ENCODE measurements around the gene FGF8. TPM values are rescaled to one million over a fixed set of nuclear protein-coding genes. Genes with fewer than 3 reads are reported as not detected.
A peak's percentile ranks its signal among the peaks of the same experiment; 100 is the strongest.

FGF8 gene
- total and polyA plus RNA-seq, 9 of the 15 experiments (the other 6 are each of a cell fraction or from before 2014, with no cell fraction given): 0.13 to 0.82 (median 0.37) TPM; not detected in 5

GRCh38 chr10:101824736-101825135 lies 48.8 kb upstream of the FGF8 start (continued):
- TF ChIP-seq REST (IDR thresholded peaks at IDR 0.05; ENCODE audit: borderline replicate concordance): no peak
- no peak for TF ChIP-seq REST (CRISPR knock-in tag; IDR thresholded peaks at IDR 0.05; ENCODE audit: low read depth)
- TF ChIP-seq SMAD2 (IDR thresholded peaks at IDR 0.05; ENCODE audit: low read depth, low read length): no peak
- TF ChIP-seq NR3C1 (CRISPR knock-in tag; IDR thresholded peaks at IDR 0.05): no peak
- no peak for TF ChIP-seq ZNF707 (CRISPR knock-in tag; conservative IDR thresholded peaks at IDR 0.05)
- TF ChIP-seq VEZF1 (CRISPR knock-in tag; IDR thresholded peaks at IDR 0.05): peak; percentile 28; the same call in 1 of the 2 replicates
- no peak for TF ChIP-seq ZNF395 (CRISPR knock-in tag; IDR thresholded peaks at IDR 0.05)
- no peak for TF ChIP-seq SNAPC5 (CRISPR knock-in tag; IDR thresholded peaks at IDR 0.05)
- TF ChIP-seq ZNF511 (CRISPR knock-in tag; IDR thresholded peaks at IDR 0.05): no peak
- no peak for TF ChIP-seq E2F6 (IDR thresholded peaks at IDR 0.05; ENCODE audit: borderline replicate concordance in 1 of 2, extremely low read depth in 1 of 2, insufficient read depth in 1 of 2, insufficient read length in 1 of 2, low read depth in 1 of 2, low read length in 1 of 2, poor library complexity in 1 of 2, severe bottlenecking in 1 of 2)
- no peak for TF ChIP-seq CBX1 (IDR thresholded peaks at IDR 0.05; ENCODE audit: low read depth)

Data from K562 (cell line).